ENCODE results near the gene HECTD4.
"Not testable (repeated sequence)": the region's sequence is repeated elsewhere in the genome, so short reads cannot be mapped to it uniquely, and the experiment has no call there.

Gene HECTD4

DNA sequence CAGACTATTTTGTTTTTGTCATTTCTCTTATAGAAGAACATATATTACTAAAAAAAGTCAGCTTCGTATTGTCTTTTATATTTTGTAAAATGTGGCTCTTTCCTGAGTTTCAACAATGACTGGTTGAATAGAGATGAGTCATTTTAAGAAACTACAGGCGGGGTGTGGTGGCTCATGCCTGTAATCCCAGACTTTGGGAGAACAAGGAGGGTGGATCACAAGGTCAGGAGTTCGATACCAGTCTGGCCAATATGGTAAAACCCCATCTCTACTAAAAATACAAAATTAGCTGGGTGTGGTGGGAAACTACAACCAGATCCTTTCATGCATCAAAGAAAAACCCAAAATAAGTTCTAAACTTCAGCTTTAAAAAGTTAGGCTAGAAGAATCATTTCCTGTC is 28.8 kb downstream of the HECTD4 start:
- TF ChIP-seq, protein P1, sequence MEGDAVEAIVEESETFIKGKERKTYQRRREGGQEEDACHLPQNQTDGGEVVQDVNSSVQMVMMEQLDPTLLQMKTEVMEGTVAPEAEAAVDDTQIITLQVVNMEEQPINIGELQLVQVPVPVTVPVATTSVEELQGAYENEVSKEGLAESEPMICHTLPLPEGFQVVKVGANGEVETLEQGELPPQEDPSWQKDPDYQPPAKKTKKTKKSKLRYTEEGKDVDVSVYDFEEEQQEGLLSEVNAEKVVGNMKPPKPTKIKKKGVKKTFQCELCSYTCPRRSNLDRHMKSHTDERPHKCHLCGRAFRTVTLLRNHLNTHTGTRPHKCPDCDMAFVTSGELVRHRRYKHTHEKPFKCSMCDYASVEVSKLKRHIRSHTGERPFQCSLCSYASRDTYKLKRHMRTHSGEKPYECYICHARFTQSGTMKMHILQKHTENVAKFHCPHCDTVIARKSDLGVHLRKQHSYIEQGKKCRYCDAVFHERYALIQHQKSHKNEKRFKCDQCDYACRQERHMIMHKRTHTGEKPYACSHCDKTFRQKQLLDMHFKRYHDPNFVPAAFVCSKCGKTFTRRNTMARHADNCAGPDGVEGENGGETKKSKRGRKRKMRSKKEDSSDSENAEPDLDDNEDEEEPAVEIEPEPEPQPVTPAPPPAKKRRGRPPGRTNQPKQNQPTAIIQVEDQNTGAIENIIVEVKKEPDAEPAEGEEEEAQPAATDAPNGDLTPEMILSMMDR (IDR thresholded peaks at IDR 0.05; ENCODE audit: borderline replicate concordance, insufficient read depth, low read depth, low read length): no peak

DNA sequence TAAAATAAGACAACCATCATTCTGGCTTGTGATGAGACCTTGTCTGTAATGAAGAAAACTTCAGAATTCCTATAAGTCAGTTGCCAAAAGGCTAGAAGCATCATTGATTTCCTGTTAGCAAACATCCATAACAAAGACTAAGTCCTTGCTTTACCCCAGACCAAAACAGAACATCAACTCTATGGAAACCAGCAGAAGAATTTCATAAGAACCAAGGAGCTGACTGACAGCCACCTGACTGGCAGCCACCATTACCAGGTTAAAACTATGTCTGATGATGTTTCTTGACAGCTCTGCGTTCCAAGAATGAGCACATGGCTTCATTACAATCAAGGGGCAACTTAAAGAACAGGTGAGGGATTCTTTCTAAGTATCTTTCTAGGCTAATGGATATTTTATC is 29.3 kb downstream of the HECTD4 start:
- TF ChIP-seq, protein P1 (IDR thresholded peaks at IDR 0.05; ENCODE audit: borderline replicate concordance, insufficient read depth, low read depth, low read length): no peak
- no peak overlapping the region for H3K4me3 ChIP-seq (ENCODE audit: low read depth, low read length)

More for the DNA sequence above, 28.8 kb downstream of the HECTD4 start:
- no peak overlapping the region for H3K4me3 ChIP-seq (ENCODE audit: low read depth, low read length)

DNA sequence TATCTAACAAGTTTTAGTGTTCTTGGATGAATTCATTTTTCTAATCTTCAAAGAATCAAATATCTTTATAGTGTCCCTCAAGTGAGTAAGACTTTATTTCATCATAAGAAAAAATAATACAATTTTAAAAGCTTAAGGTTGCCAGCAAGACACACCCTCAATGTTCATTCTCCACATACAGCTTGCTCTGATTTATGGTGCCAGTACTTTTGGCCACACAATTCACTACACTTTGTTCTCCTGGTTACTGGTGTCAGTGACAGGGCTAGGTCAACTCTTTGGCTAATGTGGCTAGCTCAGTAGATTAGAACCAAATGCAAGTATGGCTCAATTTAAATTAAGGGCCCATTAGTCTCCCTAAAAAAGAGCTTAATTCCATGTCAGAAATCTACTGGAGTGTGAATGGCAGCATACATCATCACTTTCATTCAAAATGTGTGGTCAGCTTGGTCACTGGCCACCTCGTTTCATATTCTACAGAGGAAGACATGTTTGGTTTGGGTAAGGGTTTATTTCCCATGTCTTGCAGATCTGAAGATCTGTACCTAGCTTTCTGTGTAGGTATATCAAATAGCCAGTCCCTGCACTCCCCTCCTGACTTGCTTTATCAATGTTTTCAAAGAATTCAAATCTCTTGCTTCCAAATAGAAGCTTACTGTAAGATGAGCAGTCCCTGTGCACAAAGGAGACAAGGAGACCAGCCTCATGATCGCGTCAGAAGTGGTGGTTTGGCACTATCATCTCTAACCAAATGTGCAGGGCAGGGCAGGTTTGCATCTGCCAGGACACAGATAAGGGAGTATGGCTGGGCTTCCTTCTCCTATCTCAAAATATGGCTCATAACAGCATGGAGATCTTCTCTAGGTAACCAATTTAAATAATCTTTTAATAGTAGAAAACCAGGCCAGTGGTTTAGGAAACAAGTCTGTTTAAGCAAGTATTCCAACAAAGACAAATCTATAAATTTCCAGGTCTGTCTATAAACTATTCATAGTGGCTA is 31.3 kb downstream of the HECTD4 start:
- no peak overlapping the region for H3K4me3 ChIP-seq (ENCODE audit: low read depth, low read length)
- TF ChIP-seq, protein P1 (IDR thresholded peaks at IDR 0.05; ENCODE audit: borderline replicate concordance, insufficient read depth, low read depth, low read length): no peak

DNA sequence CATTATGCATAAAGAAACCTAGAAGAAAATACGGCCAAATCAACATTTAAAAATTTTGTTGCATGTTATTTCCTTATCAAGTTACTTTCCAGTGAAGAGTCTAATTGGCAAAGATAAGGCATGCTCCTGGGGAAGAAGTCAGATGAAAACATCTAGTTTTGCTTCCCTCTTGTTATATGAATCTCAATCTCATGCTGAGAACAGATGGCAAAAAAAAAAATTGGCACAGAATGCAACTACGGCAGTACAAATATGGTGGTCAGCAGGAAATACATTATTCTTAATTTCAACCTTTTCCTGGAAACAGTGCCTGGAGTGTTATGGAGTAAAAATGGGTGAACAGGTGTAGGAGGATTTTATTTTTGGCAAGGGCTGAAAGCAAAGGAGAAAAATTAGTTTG is 32.8 kb downstream of the HECTD4 start:
- no peak overlapping the region for H3K4me3 ChIP-seq (ENCODE audit: low read depth, low read length)
- TF ChIP-seq, protein P1 (IDR thresholded peaks at IDR 0.05; ENCODE audit: borderline replicate concordance, insufficient read depth, low read depth, low read length): no peak

DNA sequence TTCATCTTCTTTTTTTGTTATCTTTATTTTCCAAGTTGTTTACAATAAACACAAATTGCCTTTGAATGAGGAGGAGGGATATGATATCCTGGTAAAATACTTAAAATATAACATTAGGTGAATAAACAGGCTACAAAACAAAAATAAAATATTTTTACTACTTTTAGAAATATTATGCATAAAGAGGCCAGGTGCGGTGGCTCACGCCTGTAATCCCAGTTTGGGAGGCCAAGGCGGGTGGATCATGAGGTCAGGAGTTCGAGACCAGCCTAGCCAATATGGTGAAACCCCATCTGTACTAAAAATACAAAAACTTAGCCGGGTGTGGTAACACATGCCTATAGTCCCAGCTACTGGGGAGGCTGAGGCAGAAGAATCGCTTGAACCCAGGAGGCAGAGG is 33.3 kb downstream of the HECTD4 start:
- not testable (repeated sequence) for H3K4me3 ChIP-seq (ENCODE audit: low read depth, low read length)

DNA sequence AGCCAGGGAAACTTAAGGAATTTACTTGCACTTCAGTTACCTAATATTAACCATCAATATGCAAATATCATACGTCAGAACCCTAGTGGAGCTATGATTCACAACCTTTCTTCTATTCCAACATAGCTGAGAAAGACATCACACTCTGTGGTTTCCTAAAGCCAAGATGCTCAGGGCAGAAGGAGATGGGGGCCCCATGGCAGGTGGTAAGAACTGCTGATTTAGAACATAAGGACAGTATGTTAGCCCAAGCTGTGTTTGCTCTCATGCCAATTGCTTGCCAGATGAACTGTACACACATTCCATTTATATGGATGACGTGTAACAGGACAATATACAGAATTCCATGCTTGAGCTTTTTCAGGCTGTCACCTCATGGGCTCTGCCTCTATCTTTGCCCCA is 34.6 kb downstream of the HECTD4 start:
- TF ChIP-seq, protein P1 (IDR thresholded peaks at IDR 0.05; ENCODE audit: borderline replicate concordance, insufficient read depth, low read depth, low read length): no peak
- H3K4me3 ChIP-seq (ENCODE audit: low read depth, low read length): no peak overlapping the region

DNA sequence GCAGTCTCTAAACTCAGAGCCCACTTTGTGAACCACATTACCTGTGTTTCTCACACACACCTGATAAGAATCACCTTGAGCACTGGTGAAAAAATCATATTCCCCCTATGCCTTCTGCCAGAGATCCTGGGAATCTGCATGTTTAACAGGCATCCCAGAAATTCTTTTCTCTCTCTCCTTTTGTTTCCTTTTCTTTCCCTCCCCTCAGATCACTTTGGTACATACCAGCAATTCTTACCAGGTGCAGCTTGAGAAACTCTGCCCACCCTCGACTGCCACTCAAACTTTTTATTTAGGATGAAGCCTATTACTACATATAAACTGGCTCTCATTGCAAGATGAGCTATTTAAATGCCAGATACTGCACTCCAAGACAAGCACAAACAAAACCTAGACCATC is 36.0 kb downstream of the HECTD4 start:
- TF ChIP-seq, protein P1 (IDR thresholded peaks at IDR 0.05; ENCODE audit: borderline replicate concordance, insufficient read depth, low read depth, low read length): no peak
- no peak overlapping the region for H3K4me3 ChIP-seq (ENCODE audit: low read depth, low read length)
